Measurements from ENCODE around the gene TDRD7. TPM values are rescaled to one million over a fixed set of nuclear protein-coding genes. Genes with fewer than 3 reads are reported as not detected.

Gene TDRD7
- total RNA-seq, 1 donor from 2014 or later: 14.7 TPM

DNA sequence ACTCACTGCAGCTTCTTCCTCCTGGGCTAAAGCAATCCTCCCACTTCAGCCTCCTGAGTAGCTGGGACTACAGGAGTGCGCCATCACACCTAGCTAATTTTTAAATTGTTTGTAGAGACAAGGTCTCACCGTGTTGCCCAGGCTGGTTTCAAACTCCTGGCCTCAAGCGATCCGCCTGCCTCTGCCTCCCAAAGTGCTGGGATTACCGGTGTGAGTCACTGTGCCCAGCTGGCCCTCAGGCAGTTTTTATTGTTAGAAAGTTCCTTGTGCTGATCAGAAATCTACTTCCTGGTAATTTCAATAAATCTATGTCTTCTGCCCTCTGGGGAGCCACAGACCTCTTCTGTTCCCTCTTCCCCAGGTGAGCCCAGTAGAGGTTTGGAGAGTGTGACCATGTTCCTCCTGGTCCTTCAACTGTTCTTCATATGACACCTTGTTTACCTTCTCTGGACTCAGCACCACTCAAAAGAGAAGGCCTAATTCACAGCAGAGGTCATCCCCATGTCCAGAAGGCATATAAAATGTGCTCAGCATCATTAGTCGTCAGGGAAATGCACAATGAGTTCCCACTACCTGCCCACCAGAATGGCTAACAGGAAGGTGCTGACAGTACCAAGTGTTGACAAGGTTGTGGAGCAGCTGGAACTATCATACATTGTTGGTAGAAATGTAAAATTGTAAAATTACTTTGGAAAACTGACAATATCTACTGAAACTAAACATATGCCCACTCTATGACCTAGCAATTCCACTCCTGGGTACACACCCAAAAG lies 99.9 kb downstream of the TDRD7 start:
- POLR2A ChIA-PET: interaction anchor here (1.8 to 2.0 kb wide), 2 partner anchors 10 to 121 kb away, joined by 5 to 7 read pairs; partner anchors contain the start of genes NCBP1, TMOD1 and TSTD2
- no peak for TF ChIP-seq CTCF (IDR thresholded peaks at IDR 0.05)
- H3K4me3 Mint-ChIP-seq: no peak overlapping the region
- CTCF ChIA-PET: interaction anchor here (2.1 kb wide), 1 partner anchor 10 kb away, joined by 6 read pairs; the partner anchor contains the start of gene TMOD1
- peaks cover 5% of the 10 kb centered on the region for H3K27me3 Mint-ChIP-seq
- H3K36me3 Mint-ChIP-seq (ENCODE audit: low read depth): no peaks in the 10 kb centered on the region
- H3K4me1 Mint-ChIP-seq: peaks cover 16% of the 10 kb centered on the region
- H3K27ac Mint-ChIP-seq: peak overlapping the region; percentile 64
- intact Hi-C loops (cut with micrococcal nuclease): no loop called here
- DNase-seq (no peak), ATAC-seq (ENCODE audit: low read depth) (no peak)
- no peaks in the 10 kb centered on the region for H3K9me3 Mint-ChIP-seq

GRCh38 chr9:97512966-97513560 lies 101.2 kb downstream of the TDRD7 start:
- peaks cover 16% of the 10 kb centered on the region for H3K4me1 Mint-ChIP-seq
- H3K9me3 Mint-ChIP-seq: no peaks in the 10 kb centered on the region
- intact Hi-C loops (cut with micrococcal nuclease): no loop called here
- no peaks in the 10 kb centered on the region for H3K36me3 Mint-ChIP-seq (ENCODE audit: low read depth)
- H3K27me3 Mint-ChIP-seq: peaks cover 9% of the 10 kb centered on the region
- POLR2A ChIA-PET: no interaction called here
- no peak overlapping the region for H3K4me3 Mint-ChIP-seq
- no peak overlapping the region for H3K27ac Mint-ChIP-seq
- TF ChIP-seq CTCF (IDR thresholded peaks at IDR 0.05): no peak
- ATAC-seq (ENCODE audit: low read depth) (no peak), DNase-seq (no peak)
- CTCF ChIA-PET: no interaction called here

DNA sequence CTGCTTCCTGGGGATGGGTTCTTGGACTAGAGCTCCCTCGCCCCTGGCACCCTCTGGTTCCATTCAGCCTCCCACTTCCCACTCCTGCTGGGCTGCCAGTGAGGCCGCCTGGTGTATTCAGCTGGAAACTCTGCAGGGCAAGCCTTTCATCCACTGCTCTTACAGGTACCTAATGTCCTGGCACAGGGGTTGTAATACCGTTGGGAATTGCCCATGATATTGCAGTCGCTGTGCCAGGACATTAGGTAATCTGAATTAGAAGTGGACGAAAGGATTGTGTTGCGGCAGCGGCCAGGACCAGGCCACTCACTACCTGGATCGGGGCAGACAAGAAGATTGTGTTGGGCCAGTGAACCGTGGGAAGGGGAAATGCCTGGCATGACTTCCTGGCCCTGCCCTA lies 102.6 kb downstream of the TDRD7 start:
- Mint-ChIP-seq H3K4me3 (no peak overlapping the region), H3K36me3 (ENCODE audit: low read depth) (no peaks in the 10 kb centered on the region), H3K4me1 (peaks cover 16% of the 10 kb centered on the region), H3K27ac (no peak overlapping the region), H3K9me3 (no peaks in the 10 kb centered on the region), H3K27me3 (peaks cover 15% of the 10 kb centered on the region)
- DNase-seq (no peak), ATAC-seq (ENCODE audit: low read depth) (no peak)
- no peak for TF ChIP-seq CTCF (IDR thresholded peaks at IDR 0.05)
- CTCF ChIA-PET: no interaction called here
- intact Hi-C loops (cut with micrococcal nuclease): no loop called here
- POLR2A ChIA-PET: no interaction called here

DNA sequence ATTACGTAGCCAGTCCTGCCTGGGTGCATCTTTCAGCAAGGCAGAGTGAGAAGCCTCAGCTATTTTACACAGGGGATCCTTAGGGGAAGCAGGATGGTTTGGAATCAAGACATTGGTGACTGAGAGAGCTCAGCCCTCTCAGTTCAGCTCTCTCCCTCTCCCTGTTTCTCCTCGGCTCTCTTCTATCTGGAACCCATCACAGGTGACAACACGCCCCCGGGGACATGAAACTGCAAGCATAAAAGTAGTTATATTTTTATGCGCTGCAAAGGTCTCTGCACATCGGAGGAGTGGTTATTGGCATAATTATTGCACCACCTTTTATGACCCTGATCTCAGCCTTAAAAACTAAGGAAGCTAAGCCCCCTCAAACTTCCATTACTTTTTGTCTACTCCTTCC lies 103.8 kb downstream of the TDRD7 start:
- no peak for ATAC-seq (ENCODE audit: low read depth)
- ChIA-PET POLR2A (no interaction called here), CTCF (no interaction called here)
- DNase-seq: no peak
- no peak for TF ChIP-seq CTCF (IDR thresholded peaks at IDR 0.05)
- H3K36me3 Mint-ChIP-seq (ENCODE audit: low read depth): no peaks in the 10 kb centered on the region
- peaks cover 18% of the 10 kb centered on the region for H3K27me3 Mint-ChIP-seq
- H3K9me3 Mint-ChIP-seq: no peaks in the 10 kb centered on the region
- no peak overlapping the region for H3K27ac Mint-ChIP-seq
- no peak overlapping the region for H3K4me3 Mint-ChIP-seq
- intact Hi-C loops (cut with micrococcal nuclease): no loop called here
- H3K4me1 Mint-ChIP-seq: peaks cover 15% of the 10 kb centered on the region

- CTCF ChIA-PET: no interaction called here
Measured at GRCh38 chr9:97516111-97516510, 104.2 kb downstream of the TDRD7 start.

More at GRCh38 chr9:97516111-97516510, 104.2 kb downstream of the TDRD7 start:
- peaks cover 23% of the 10 kb centered on the region for H3K27me3 Mint-ChIP-seq
- ATAC-seq (ENCODE audit: low read depth): no peak
- H3K9me3 Mint-ChIP-seq: no peaks in the 10 kb centered on the region
- no peak overlapping the region for H3K27ac Mint-ChIP-seq
- H3K36me3 Mint-ChIP-seq (ENCODE audit: low read depth): no peaks in the 10 kb centered on the region
- intact Hi-C loops (cut with micrococcal nuclease): no loop called here
- no peak for TF ChIP-seq CTCF (IDR thresholded peaks at IDR 0.05)
- no peak for DNase-seq
- POLR2A ChIA-PET: no interaction called here
- peaks cover 10% of the 10 kb centered on the region for H3K4me1 Mint-ChIP-seq
- H3K4me3 Mint-ChIP-seq: no peak overlapping the region
